Frontal cortex (tissue), 4 donors: ENCODE results near the gene ZHX3. TPM values are rescaled to one million over a fixed set of nuclear protein-coding genes. Genes with fewer than 3 reads are reported as not detected.
"Not testable (repeated sequence)": the region's sequence is repeated elsewhere in the genome, so short reads cannot be mapped to it uniquely, and the experiment has no call there.

Experiments used
- DNase-seq, 2 donors: peaks; one replicate each; pipeline ENCODE4 v3.0.0; 2012; ENCODE audit warnings: low spot score in 2 of 2
- FAIRE-seq: peaks from 2 replicates; lab custom pipeline; 2012; peaks lifted over from hg19 to GRCh38; lab: Jason Lieb, UNC
- total RNA-seq: library from RNA; depleted of rRNA; stranded (reverse); fragments of >200 nt; gene quantifications from one replicate; pipeline ENCODE4 v1.2.3, GENCODE V29; 2014
- donor health status: control.
- donor health status: control.
- donor health status: control.

Gene ZHX3
- total RNA-seq, 1 donor from 2014 or later = 14.3 TPM

GRCh38 chr20:41236818-41237217 lies 80.7 kb downstream of the ZHX3 start:
- not testable (repeated sequence) for FAIRE-seq, DNase-seq

GRCh38 chr20:41234546-41234945 lies 83.0 kb downstream of the ZHX3 start:
- DNase-seq (no peak), FAIRE-seq (no peak)

- no peak for DNase-seq
Measured at GRCh38 chr20:41234041-41234440, 83.5 kb downstream of the ZHX3 start.

DNA sequence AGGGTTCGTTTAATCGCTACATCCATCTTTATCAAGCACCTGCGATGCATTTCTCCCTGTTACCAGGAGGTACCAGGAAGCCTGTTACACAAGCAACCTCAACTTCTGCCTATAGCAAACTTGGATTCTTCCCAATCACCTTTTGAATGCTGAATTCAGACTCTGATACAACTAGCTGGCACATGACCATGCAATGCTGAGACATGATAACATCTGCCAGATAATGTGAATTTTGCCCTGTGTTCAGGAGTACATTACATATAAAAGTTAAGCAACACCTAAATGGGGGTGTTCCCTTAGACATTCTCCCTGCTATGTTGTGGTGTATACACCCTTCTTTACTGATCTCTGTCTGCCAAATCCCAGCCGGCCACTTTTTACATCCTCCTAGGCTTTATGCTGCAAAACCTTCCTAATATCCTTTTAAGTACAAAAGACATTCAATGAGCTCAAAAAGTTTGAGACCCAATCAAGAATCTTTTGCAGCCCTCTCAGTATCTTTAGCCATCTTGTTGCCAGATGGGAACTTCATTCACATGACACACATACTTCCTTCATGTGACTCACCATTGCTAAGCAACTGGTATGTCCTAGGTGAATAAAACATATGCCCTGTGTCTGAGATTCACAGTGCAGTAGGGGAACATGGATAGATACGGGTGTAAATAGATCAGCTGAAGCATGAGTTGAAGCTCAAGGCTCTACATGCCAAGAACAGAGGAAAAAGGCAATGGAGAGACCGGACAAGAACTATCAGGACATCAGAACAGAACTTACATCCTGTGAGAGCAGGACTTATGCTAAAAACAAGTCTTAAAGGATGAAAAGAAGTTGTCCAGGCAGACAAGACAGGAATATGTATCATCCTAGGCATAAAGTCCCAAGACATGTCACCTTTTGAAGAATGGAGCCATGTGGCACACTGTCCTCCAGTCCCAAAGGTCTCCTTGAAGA lies 84.3 kb downstream of the ZHX3 start:
- no peak for DNase-seq
- no peak for FAIRE-seq

More at GRCh38 chr20:41234041-41234440, 83.5 kb downstream of the ZHX3 start:
- no peak for FAIRE-seq

DNA sequence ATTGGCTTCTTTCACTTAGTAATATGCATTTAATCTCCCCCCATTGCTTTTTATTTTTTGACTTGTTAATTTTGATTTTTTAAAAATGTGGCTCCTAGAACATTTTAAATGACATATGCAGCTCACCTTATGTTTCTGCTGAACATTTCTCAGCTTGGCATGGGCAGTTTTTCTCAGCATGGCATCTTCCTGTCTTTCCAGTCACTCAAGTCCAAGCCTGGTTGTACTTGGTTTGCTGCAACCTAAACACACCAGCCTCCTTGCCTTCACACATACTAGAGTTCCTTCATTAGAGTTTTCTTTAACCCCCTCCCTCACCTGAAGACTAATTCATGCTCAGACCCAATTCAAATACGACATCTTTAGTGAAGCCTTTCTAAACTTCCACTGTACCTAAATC lies 86.4 kb downstream of the ZHX3 start:
- DNase-seq (no peak), FAIRE-seq (no peak)

DNA sequence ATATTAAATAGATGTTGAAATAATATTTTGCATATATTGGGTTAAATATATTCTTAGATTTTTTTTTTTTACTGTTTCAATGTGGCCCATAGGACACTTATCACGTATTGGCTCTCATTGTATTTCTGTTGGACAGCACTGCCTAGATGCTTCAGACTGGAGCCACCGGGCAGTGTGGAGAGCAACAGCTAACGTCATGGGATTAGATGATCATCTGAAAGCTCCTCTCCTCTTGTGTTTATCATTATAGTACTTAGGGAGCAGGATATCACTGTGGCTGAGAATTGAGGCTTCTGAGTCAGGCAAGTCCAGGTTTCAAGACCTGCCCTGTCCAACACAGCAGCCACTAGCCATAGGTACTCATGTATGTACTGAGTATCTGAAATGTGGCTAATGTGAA lies 87.4 kb downstream of the ZHX3 start:
- no peak for DNase-seq
- no peak for FAIRE-seq

GRCh38 chr20:41229259-41229658 lies 88.3 kb downstream of the ZHX3 start:
- no peak for DNase-seq
- FAIRE-seq = no peak

DNA sequence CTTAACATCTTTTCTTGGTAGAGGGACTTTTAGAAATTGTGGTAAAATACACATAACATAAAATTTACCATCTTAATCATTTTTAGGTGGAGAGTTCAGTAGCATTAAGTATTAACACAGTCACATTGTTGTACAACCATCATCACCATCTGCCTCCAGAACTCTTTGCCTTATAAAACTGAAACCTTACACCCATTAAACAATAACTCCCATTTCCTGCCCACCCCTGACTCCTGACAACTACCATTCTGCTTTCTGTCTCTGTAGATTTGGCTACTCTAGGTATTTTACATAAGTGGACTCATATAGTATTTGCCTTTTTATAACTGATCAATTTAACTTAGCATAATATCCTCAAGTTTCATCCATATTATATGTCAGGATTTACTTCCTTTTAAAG lies 88.7 kb downstream of the ZHX3 start:
- FAIRE-seq = no peak

DNA sequence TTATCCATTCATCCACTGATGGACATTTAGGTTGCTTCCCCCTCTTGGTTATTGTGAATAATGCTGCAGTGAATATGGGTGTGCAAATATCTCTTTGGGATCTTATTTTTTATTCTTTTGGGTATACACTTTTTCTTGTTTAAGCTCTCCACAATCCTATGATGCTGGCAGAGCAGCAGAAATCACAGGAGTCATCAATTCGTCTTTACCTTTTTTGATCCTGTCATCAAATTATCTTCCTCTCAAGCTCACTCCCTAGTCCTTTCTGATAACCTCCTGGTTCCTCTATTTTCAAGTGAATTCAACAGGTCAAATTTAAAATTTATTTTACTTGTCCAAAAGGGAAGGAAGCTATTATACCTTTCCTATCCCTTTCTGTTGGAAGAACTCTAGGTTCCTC lies 91.1 kb downstream of the ZHX3 start:
- DNase-seq (no peak), FAIRE-seq (no peak)

More for the DNA sequence above, 88.7 kb downstream of the ZHX3 start:
- no peak for DNase-seq

- FAIRE-seq = no peak
- DNase-seq = no peak
Measured at GRCh38 chr20:41225091-41225490, 92.4 kb downstream of the ZHX3 start.

DNA sequence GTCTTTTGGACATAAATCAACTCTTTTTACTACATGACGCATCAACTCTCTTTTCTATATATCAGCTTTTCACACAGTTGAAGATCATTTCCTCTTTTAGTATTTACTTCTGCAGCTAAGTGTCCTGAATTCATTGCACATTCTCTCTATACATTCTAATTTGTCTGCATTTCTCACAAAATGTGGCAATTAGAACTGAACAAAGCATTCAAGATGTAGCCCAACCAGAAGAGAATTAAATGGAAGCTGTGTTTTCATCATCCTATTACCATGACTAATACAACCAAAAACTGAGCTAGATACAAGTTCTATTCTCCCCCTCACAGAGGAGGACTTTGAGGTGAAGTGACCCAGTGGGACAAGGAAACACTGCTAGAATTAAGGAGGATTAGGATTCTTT lies 93.2 kb downstream of the ZHX3 start:
- FAIRE-seq = no peak
- no peak for DNase-seq

- no peak for FAIRE-seq
- no peak for DNase-seq
Measured at GRCh38 chr20:41223112-41223511, 94.4 kb downstream of the ZHX3 start.

DNA sequence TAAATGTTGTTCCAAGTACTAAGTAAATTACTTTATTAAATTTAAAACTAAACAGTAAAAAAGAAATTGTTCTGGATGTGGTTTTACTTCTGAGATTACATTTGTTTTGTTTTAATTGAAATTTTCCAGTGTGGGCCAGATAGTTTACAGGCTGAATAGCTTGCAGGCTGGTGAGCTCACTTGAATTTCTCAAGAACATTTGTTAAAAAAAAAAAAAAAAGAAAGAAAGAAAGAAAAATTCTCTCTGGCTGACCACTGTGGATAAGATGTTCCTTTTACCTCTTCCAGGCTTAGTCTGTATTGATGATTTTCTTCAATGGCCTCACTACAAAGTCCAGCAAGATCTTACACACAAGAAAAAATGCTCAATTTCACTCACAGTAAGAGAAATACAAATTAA lies 94.8 kb downstream of the ZHX3 start:
- no peak for FAIRE-seq
- DNase-seq = no peak

- DNase-seq (peak in 1 of 2 donors; percentile 11), FAIRE-seq (peak; percentile 75)
Measured at GRCh38 chr20:41222296-41222695, 95.2 kb downstream of the ZHX3 start.

GRCh38 chr20:41221614-41222218 lies 95.8 kb downstream of the ZHX3 start:
- no peak for DNase-seq
- no peak for FAIRE-seq

DNA sequence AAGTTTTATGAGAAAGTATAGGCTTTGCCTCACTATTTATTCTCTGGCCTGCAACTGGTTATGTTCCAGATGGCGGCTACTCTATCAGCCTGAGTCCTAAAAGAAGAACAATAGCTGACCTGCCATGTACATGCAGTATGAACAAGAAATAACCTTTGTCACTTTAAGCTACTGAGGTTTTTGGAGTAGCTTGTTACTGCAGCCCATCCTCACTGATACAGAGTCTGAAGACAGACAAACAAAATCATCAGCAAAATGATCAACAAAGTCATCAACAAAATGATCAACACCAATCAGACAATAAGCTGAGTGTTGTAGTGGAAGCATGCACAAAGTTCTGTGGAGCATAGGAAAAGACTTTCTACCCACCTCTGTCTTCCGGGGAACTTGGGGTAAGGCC lies 97.7 kb downstream of the ZHX3 start:
- no peak for FAIRE-seq

GRCh38 chr20:41218466-41218865 lies 99.1 kb downstream of the ZHX3 start:
- FAIRE-seq = no peak

More for the DNA sequence above, 97.7 kb downstream of the ZHX3 start:
- no peak for DNase-seq

DNA sequence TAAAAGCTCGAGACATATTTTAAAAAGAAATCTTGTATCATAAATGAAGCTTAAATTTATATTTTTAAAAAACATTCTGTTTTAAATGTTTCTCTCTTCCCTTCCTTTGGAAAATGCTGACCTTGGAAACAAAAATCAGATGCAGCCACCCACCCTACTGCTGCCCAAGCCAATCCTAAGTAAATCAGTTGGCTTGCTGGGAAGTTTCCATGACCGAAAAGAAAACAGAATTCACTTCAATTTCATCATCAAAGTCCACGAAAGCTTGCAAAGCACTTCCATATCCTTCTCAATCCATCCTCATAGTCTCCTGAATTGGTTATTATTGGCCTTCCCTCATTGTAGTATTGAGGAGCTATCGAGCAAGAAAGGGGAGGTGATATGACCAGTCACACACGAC lies 100.1 kb downstream of the ZHX3 start:
- DNase-seq (no peak), FAIRE-seq (no peak)

More at GRCh38 chr20:41218466-41218865, 99.1 kb downstream of the ZHX3 start:
- DNase-seq = no peak

DNA sequence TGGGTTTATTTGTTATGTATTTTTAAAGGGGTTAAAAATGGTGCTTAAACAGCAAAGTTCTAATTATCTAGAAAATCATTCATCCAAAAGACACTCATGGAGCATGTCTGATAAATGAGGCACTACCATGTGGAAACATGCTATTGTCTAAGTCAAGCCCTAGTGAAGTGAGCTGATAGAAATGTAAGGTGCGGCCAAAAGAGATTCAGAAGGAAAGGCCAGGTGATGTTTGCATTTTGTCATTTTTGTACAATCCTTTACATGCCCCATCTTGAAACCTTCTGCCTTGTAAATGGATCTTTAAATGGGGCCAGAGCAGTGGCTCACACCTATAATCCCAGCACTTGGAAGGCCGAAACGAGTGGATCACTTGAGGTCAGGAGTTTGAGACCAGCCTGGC lies 102.9 kb downstream of the ZHX3 start:
- DNase-seq (no peak), FAIRE-seq (no peak)

- DNase-seq (no peak), FAIRE-seq (no peak)
Measured at GRCh38 chr20:41214202-41214601, 103.3 kb downstream of the ZHX3 start.

- FAIRE-seq (no peak), DNase-seq (no peak)
Measured at GRCh38 chr20:41213150-41213820, 104.2 kb downstream of the ZHX3 start.
